GM19467 (cell line): ENCODE data around the gene STKLD1.
"Not testable (repeated sequence)": the region's sequence is repeated elsewhere in the genome, so short reads cannot be mapped to it uniquely, and the experiment has no call there.

Experiments
- ATAC-seq: cut with Tn5 transposase; IDR thresholded peaks from one replicate; pipeline ENCODE4 v1.9.1; 2021; ENCODE audit warnings: mild to moderate bottlenecking, moderate library complexity; ENCODE audit not compliant: unreplicated experiment

The STKLD1 gene

DNA sequence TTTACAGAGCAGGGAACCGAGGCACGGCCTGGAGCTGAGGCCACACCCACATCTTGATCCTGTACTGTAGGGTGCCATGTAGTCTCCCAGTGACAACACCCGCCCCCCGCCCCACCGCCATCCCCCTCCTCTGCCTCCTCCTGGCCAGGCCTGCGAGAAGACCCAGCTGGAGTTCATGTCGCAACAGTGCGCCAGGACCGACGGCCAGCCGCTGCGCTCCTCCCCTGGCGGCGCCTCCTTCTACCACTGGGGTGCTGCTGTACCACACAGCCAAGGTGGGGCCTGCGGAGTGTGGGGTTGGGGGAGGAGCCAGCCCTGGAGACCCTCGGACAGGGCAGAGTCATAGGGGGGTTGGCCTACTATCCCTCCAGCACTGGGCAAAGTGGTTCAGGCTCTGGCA lies 60.5 kb downstream of the STKLD1 start:
- ATAC-seq, result no peak

DNA sequence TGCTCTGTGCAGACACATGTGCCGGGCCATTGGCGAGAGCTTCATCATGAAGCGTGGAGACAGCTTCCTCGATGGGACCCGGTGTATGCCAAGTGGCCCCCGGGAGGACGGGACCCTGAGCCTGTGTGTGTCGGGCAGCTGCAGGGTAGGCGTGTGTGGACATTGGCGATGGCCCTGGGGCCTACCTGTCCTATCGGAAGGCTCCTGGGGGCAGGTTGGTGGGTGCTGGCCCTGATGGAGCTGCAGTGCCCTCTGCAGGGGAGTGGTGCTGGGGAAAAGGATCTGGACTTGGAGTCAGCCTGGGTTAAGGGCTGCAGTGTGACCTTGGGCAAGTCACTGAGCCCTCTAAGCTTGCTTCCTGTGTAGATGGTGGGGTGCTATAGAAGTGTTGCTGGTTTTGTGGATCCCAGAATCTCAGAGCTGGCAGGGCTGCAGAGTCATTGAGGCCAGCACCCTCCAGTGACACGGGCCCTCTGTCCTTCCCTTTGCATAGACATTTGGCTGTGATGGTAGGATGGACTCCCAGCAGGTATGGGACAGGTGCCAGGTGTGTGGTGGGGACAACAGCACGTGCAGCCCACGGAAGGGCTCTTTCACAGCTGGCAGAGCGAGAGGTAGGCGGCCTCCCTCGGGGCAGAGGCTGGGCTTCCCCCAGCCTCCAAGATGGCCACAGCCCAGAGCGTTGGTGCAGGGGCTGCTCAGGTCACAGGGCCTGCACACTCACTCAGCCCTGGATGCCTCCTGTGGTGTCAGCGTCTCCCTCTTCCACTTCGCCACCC lies 61.8 kb downstream of the STKLD1 start:
- ATAC-seq, result no peak

DNA sequence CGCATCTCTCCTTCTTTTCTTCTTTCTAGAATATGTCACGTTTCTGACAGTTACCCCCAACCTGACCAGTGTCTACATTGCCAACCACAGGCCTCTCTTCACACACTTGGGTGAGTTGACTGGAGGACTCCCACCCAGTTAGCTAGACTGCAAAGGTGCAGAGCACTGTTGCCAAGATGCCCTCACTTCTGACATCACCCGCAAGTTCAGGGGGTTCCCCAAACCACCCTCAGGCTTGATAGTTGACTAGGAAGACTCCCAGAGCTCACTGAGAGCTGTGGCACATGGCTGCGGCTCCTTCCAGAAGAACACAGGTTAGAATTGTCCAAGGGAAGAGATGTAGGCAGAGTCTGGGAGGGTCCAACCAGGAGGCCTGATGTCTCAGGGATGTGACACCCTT lies 63.2 kb downstream of the STKLD1 start:
- no peak for ATAC-seq

DNA sequence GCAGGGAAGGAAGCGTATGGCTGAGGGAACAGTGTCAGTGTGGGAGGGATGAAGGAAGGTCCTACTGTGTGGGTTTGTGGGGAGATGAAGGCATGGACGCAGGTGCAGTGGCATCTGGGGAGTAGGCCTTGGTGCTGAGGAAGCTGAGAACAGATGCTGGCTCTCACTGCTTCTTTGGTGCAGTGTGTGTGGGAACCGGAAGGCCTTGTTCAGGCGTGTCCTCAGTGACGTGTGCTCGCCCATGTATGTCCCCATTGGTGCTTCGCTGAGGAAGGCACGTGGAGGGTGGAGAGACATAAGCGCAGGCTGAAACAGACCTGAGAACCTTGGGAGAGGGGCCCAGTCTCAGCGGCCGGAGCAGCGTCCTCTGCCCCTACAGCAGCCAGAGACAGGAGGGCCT lies 64.7 kb downstream of the STKLD1 start:
- no peak for ATAC-seq

DNA sequence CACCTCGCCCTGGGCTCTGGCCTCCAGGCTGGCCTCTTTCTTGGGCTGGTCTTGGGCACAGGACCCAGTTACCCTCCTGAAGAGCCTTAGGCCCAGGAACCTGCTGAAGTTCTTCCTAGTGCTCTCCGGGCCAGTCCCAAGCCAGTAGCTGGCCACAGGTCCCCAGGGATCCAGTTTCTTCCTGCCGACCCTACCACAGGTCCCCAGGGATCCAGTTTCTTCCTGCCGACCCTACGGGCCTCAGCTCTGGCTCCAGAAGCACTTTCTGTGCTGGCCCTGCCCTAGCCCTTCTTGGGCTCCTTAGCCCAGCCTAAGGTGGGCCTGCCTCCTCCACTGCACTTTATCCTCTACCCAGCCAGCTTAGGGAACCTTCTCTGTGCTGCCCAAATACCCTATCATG lies 65.4 kb downstream of the STKLD1 start:
- no peak for ATAC-seq

DNA sequence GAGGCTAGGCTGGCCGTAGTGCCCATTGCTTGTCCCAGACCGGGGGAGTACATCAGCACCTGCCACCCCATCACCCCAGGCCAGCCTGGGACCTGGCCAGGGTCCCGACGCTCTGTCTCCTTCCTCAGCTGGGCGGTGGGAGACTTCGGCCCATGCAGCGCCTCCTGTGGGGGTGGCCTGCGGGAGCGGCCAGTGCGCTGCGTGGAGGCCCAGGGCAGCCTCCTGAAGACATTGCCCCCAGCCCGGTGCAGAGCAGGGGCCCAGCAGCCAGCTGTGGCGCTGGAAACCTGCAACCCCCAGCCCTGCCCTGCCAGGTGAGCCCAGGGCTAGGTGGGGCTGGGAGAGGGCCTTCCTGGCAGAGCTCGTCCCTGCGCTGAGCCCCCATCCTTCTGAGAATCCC lies 67.1 kb downstream of the STKLD1 start:
- ATAC-seq, result no peak

DNA sequence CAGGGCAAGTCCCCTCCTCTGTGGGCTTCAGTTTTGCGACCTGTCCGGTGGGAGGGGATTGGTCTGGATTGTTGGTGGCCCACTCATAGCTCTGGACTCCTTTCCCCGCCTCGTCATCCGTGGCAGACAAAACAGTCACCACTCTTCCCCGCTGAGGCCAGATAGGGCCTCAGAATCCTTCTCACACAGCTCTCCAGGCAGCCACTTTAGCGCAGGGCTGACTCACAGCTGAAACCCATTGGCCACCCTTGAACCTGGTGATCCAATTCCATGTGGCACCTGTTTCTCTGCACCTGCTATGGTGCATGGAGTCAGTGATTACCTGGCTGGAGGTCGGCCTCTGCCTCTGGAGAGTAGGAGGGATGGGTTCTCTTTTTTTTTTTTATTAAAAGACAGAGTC lies 67.8 kb downstream of the STKLD1 start:
- no peak for ATAC-seq

DNA sequence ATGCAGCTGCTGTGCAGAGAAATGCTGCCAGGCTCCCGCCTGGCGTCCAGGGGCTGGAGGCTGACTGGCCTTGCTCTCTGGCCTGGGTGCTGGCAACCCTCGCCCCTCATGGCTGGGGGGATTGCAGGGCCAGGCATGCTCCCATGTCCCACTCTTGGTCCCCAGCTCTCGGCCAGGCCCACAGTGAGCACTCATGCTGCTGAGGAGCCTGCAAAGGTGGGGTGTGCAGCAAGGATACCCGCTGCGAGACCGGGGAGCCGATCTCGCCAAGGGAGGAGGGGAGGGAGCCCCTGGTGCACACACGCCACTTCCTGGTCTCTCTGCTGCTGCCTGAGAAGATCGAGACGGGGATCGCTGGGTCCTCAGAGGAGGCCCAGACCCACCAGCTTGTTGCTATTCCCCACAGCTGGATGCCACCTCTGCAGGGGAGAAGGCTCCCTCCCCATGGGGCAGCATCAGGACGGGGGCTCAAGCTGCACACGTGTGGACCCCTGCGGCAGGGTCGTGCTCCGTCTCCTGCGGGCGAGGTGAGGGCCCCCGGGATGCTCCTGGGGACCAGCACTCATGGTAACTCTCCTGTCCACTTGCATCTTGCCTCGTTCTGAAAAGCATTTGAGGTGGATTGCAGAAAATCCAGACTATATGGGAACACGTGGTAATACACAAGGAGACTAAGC lies 69.3 kb downstream of the STKLD1 start:
- no peak for ATAC-seq

DNA sequence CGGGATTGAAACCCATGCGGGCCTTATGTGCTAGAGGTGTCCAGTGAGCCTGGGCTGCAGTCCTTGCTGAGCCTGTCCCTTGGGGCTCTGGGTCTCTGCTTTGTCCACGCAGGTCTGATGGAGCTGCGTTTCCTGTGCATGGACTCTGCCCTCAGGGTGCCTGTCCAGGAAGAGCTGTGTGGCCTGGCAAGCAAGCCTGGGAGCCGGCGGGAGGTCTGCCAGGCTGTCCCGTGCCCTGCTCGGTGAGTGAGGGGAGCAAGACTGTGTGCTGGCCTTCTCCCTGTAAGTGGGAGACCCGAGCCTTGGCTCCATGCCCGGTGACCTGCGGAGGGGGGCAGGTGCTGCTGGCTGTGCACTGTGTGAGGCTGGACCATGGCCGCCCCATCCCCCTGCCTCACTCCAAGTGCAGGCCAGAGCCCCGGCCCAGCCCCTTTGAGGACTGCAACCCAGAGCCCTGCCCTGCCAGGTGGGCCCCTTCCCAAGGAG lies 72.4 kb downstream of the STKLD1 start:
- ATAC-seq, result no peak

DNA sequence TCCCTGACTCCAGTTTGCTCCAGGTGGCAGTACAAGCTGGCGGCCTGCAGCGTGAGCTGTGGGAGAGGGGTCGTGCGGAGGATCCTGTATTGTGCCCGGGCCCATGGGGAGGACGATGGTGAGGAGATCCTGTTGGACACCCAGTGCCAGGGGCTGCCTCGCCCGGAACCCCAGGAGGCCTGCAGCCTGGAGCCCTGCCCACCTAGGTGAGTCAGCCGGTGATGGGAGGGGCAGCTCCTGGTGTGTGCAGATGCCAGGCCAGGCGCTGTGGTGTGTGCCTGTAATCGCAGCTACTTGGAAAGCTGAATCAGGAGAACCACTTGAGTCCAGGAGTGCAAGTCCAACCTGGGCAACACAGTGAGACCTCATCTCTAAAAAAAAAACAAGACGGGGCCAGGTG lies 73.6 kb downstream of the STKLD1 start:
- no peak for ATAC-seq

DNA sequence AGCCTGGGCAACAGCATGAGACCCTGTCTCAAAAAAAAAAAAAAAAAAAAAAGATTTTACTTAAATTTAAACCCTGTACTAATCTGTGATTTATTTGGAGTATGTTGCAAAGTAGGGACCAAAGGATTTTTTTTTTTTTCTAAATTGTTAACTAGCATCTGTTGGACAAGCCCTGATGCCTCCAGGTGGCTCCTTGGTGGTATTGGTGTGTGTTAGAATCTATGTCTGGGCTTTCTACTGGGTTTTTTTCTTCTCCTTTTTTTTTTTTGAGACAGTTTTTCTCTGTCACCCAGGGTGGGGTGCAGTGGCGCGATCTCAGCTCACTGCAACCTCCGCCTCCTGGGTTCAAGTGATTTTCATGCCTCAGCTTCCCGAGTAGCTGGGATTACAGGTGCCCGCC lies 75.7 kb downstream of the STKLD1 start:
- ATAC-seq, result not testable (repeated sequence)

DNA sequence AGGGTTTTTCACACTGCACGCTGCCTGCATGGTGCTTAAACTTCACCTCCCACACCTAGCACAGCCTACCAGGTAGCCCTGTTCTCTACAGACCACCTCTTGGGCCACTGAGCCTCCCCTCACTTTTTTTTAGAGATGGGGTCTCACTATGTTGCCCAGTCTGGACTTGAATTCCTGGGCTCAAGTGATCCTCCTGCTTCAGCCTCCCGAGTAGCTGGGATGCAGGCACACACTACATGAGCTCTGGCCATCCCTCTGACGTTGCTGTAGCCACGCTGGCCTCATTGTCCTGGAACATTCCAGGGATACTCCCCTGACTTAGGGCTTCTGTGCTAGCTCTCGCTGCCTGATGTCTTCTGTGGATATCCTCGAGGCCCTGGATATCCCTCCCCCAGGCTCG lies 76.4 kb downstream of the STKLD1 start:
- no peak for ATAC-seq

DNA sequence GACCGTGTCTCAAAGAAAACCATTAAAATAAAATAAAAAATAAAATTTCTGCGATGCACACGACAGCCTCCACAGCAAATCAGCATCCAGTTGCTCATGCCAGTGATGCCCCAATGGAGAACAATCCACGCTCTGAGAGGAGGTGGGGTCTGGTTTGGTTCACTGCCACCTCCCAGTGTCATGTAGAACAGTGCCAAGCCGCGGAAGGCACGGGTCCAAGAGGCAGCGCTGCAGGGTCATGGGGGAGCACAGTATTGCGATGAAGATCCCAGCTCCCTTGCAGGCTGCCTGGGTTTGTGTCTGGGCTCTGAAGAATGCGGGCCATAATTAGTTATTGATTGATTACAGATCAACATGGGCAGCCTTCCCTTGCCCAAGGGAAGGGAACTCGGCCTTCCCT lies 77.5 kb downstream of the STKLD1 start:
- no peak for ATAC-seq

DNA sequence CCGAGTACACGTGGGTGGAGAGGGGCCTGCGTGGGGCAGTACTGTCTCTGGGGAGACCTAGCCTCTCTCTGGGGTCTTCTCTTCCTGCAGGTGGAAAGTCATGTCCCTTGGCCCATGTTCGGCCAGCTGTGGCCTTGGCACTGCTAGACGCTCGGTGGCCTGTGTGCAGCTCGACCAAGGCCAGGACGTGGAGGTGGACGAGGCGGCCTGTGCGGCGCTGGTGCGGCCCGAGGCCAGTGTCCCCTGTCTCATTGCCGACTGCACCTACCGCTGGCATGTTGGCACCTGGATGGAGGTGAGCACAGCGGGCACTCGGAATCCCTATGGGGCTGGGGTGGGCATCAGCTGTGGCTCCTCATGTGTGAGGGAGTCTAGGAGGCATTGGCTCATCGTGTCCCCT lies 78.2 kb downstream of the STKLD1 start:
- ATAC-seq, result no peak

DNA sequence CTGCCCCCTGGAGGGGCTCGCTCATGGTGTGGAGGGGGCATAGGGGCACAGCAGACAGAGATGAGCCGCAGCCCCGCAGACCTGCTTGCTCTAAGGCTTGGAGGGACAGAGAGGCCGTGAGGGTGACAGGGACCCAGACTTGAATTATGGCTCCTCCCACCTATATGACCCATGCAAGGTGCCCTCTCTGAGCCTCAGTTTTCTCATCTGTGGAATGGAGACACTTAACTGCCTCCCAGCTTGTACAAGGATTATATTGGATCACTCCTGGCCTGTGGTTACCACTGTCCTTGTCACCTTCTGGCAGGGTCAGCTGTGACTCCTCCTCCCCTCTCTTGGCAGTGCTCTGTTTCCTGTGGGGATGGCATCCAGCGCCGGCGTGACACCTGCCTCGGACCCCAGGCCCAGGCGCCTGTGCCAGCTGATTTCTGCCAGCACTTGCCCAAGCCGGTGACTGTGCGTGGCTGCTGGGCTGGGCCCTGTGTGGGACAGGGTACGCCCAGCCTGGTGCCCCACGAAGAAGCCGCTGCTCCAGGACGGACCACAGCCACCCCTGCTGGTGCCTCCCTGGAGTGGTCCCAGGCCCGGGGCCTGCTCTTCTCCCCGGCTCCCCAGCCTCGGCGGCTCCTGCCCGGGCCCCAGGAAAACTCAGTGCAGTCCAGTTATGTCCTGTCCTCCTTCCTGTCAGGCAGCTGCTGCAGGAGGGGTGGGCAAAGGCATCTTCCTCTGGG lies 78.9 kb downstream of the STKLD1 start:
- ATAC-seq, result no peak
